ENCODE data around the gene TBC1D10A.

The TBC1D10A gene

DNA sequence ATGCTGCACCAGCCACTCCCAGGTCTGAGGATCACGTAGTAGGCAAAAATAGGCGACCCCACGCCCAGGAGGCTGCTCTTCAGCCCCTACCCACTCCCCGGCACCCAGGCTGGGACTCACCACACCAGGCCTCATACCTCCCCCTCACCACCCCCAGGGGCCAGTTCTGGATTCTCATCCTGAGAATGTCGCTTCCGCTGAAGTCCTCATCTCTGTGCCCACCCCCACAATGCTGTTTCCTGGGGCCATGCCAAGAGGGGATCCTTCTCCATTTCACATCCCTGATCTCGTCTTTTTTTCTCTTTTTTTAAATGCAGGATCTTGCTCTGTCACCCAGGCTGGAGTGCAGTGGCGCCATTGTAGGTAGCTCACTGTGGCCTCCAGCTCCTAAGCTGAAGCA is 58.4 kb downstream of the TBC1D10A start:
- no peaks in the 10 kb centered on the region for H3K9me3 ChIP-seq (ENCODE audit: control insufficient read depth in 1 of 2, low read length in 2 of 2)
- H3K4me1 ChIP-seq (ENCODE audit: control insufficient read depth in 1 of 2, insufficient read depth in 2 of 2, low read length in 2 of 2) = no peaks in the 10 kb centered on the region
- no peaks in the 10 kb centered on the region for H3K36me3 ChIP-seq (ENCODE audit: control insufficient read depth in 1 of 2, insufficient read depth in 2 of 2, low read length in 2 of 2)
- H3K27ac ChIP-seq (ENCODE audit: low read length) = no peak overlapping the region
- no peak overlapping the region for H3K4me3 ChIP-seq (ENCODE audit: low read depth in 1 of 2, low read length in 2 of 2)
- H3K27me3 ChIP-seq (ENCODE audit: low read depth, low read length) = no peaks in the 10 kb centered on the region

DNA sequence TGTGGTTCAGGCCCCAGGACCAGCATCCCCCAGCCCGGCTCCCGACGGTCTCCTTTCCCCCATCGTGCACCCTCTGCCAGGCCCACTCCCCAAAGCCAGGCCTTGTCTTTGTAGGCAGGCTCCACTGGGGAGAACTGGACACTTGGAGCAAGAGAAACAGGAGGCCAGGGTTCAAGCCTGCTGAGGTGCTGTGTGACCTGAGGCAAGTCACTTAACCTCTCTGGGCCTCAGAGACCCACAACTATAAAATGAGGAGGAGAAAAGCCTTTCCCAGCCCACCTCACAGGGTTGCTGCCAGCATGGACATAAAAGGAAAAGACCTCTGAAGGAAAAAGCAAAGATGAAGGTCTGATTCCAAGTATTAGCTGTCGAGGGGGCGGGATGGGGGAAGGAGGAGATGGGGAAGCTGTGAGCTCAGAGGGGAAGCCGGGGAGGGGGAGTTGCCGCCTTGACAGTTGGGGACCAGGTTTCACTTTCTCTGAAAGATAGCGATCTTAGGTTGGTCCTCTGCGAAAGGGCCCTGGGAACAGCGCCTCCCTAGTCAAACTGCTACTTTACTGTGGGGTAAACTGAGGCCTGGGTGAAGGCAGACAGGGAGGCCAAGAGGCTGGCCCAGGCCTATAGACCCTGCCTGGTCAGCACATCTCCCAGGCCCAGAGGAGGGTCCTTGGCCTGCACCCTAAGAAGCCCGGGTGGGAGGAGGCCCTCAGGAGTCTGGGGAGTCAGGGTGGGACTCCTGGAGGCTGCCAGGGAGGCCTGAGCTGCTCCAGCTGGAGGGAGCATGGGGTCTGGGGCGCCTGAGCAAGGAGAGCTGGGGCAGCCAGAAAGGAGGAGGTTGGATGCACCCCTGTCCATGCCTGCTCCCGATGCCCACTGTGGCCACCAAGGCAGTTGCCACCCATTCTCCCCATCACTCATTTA is 59.1 kb downstream of the TBC1D10A start:
- Histone ChIP-seq H3K27me3 (ENCODE audit: low read depth, low read length) (no peaks in the 10 kb centered on the region), H3K27ac (ENCODE audit: low read length) (peak overlapping the region; percentile 51), H3K4me3 (ENCODE audit: low read depth in 1 of 2, low read length in 2 of 2) (peak overlapping the region; percentile 31 to 37), H3K36me3 (ENCODE audit: control insufficient read depth in 1 of 2, insufficient read depth in 2 of 2, low read length in 2 of 2) (no peaks in the 10 kb centered on the region), H3K4me1 (ENCODE audit: control insufficient read depth in 1 of 2, insufficient read depth in 2 of 2, low read length in 2 of 2) (peaks cover 0 to 4% of the 10 kb centered on the region in 2 donors), H3K9me3 (ENCODE audit: control insufficient read depth in 1 of 2, low read length in 2 of 2) (no peaks in the 10 kb centered on the region)

DNA sequence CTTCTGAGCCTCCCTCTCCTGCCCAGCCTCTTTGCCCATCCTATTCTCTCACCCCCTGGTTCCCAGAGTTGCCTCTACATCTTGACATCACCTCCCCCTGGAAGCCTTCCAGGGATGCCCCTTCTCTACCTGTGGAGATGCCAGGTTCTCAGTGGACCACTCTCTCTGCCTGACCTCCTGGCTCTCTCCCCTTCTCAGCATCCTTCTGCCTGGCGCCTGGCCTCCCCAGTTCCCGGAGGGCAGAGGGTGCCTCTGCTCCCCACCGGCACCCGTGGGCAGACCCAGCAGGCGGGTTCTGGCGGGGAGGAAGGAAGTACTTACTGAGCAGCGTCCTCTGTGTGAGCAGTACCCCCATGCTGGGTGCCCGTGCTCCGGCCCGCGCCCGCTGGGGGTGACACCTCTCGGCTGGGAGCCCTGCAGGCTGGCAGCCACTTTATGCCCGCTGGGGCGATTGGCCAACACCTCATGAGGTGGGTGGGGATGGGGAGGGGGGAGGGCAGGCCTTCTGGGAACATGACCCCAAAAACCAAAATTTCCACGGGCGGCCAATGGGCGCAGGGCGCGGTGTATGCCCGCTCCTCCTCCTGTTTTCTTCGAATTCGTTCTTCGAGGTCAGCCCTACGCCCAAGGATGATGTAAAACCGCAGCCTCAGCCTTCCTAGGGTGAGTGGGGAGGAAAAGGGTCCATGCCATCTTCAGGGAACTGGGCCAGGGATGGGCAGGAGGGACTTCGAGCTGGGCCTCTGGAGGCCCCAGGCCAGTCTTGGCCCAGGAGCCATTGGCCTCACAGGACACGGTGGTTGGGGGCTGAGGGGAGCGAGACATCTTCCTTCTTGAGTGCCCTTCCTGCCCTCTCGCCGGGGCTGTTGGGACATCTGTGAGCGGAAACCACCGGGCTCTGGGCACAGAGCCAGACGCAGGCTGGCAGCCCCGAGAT is 60.0 kb downstream of the TBC1D10A start, which contains the start of gene OSM:
OSM (minus strand) TSS at position 407 of the 937 bp plus-strand sequence; CDS start at position 355, 52 bp downstream.
- peak within 1 kb of the TSS; percentile 50 to 53 for H3K4me3 ChIP-seq (ENCODE audit: low read depth in 1 of 2, low read length in 2 of 2)
- H3K9me3 ChIP-seq (ENCODE audit: control insufficient read depth in 1 of 2, low read length in 2 of 2) = no peaks in the 10 kb centered on the region
- peak within 1 kb of the TSS; percentile 56 for H3K27ac ChIP-seq (ENCODE audit: low read length)
- H3K36me3 ChIP-seq (ENCODE audit: control insufficient read depth in 1 of 2, insufficient read depth in 2 of 2, low read length in 2 of 2) = no peaks in the 10 kb centered on the region
- H3K4me1 ChIP-seq (ENCODE audit: control insufficient read depth in 1 of 2, insufficient read depth in 2 of 2, low read length in 2 of 2) = peaks cover 0 to 4% of the 10 kb centered on the region in 2 donors
- H3K27me3 ChIP-seq (ENCODE audit: low read depth, low read length) = no peaks in the 10 kb centered on the region

DNA sequence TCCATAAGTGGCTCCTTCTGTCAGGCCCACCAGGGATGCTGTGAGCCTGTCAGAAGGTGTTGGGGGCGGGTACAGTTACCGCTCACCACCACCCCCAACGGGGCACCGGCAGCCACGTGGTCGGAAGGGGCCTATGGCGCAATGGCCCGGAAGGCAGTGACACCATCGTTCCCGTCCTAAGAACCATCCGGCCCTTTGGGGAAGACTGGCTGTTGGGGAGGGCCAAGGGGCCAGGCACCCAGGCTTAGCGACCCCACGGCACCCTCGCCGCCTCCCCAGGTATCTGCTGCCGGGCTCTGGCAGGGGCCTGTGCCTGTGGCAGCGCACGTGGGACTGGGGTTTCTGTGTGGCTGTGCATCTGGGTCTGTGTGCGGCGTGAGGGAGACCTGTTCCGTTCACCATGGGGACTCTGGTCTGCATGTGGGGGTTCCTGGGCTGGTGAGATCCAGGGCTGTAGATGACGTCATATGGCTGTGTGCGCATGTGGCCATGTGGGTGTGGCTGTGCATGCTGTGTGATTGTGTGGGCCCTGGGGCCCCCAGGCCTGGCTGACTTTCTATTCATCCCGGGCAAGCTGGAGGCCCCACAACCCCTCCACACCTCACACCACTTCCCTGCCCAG is 60.8 kb downstream of the TBC1D10A start:
- Histone ChIP-seq H3K4me3 (ENCODE audit: low read depth in 1 of 2, low read length in 2 of 2) (peak overlapping the region; percentile 50 to 53), H3K36me3 (ENCODE audit: control insufficient read depth in 1 of 2, insufficient read depth in 2 of 2, low read length in 2 of 2) (no peaks in the 10 kb centered on the region), H3K9me3 (ENCODE audit: control insufficient read depth in 1 of 2, low read length in 2 of 2) (no peaks in the 10 kb centered on the region), H3K27ac (ENCODE audit: low read length) (peak overlapping the region; percentile 56), H3K27me3 (ENCODE audit: low read depth, low read length) (no peaks in the 10 kb centered on the region), H3K4me1 (ENCODE audit: control insufficient read depth in 1 of 2, insufficient read depth in 2 of 2, low read length in 2 of 2) (peaks cover 0 to 4% of the 10 kb centered on the region in 2 donors)

DNA sequence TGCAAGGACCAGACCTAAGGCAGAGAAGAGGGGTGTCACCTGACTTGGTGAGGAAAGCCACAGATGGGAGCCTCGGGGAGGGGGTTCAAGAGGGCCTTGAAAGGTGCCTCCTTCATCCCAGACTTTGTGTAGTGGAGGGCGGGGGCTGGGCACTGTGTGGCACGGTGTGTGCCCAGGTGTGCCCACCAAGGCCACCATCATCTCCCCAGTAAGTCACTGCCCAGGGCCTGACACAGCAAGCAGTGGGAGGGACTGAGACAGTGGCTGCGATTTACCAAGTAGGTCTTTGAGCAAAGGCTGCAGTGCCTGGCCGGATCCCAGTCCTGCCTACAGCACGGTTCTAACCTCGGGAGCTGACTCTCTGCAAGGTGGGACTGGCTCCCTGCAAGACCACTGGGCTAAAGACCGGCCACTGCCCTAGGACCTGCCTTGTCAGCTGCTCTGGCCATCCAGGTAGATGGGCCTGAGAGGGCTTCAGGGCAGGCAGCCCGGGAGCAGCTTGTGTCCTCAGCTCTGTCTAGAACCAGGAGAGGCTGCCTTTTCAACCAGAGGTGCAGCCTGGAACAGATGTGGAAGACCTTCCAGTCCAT is 61.5 kb downstream of the TBC1D10A start:
- Histone ChIP-seq H3K27me3 (ENCODE audit: low read depth, low read length) (no peaks in the 10 kb centered on the region), H3K4me1 (ENCODE audit: control insufficient read depth in 1 of 2, insufficient read depth in 2 of 2, low read length in 2 of 2) (peaks cover 0 to 4% of the 10 kb centered on the region in 2 donors), H3K36me3 (ENCODE audit: control insufficient read depth in 1 of 2, insufficient read depth in 2 of 2, low read length in 2 of 2) (no peaks in the 10 kb centered on the region), H3K4me3 (ENCODE audit: low read depth in 1 of 2, low read length in 2 of 2) (peak overlapping the region in 1 of 2 donors; percentile 53), H3K9me3 (ENCODE audit: control insufficient read depth in 1 of 2, low read length in 2 of 2) (no peaks in the 10 kb centered on the region), H3K27ac (ENCODE audit: low read length) (no peak overlapping the region)

DNA sequence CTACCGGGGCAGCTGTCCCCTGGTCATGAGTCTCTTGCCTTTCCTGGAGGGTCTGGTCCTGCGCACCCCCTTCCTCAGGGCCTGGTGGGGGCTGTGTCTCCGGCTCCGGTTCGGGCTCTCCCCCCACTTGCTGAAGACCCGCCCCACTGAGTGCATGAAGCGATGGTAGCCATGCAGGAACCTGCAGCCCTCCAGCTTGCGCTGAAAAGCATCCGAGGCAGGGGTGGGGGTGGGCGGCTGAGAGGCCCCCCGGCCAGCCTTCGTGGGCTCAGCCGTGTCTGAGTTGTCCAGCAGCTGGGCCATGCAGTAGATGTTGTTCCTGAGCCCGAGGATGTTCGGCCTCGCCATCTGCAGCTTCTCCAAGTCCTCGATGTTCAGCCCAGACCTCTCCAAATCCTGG is 62.9 kb downstream of the TBC1D10A start:
- Histone ChIP-seq H3K9me3 (ENCODE audit: control insufficient read depth in 1 of 2, low read length in 2 of 2) (no peaks in the 10 kb centered on the region), H3K4me3 (ENCODE audit: low read depth in 1 of 2, low read length in 2 of 2) (no peak overlapping the region), H3K36me3 (ENCODE audit: control insufficient read depth in 1 of 2, insufficient read depth in 2 of 2, low read length in 2 of 2) (no peaks in the 10 kb centered on the region), H3K27me3 (ENCODE audit: low read depth, low read length) (no peaks in the 10 kb centered on the region), H3K4me1 (ENCODE audit: control insufficient read depth in 1 of 2, insufficient read depth in 2 of 2, low read length in 2 of 2) (peaks cover 0 to 4% of the 10 kb centered on the region in 2 donors), H3K27ac (ENCODE audit: low read length) (no peak overlapping the region)

DNA sequence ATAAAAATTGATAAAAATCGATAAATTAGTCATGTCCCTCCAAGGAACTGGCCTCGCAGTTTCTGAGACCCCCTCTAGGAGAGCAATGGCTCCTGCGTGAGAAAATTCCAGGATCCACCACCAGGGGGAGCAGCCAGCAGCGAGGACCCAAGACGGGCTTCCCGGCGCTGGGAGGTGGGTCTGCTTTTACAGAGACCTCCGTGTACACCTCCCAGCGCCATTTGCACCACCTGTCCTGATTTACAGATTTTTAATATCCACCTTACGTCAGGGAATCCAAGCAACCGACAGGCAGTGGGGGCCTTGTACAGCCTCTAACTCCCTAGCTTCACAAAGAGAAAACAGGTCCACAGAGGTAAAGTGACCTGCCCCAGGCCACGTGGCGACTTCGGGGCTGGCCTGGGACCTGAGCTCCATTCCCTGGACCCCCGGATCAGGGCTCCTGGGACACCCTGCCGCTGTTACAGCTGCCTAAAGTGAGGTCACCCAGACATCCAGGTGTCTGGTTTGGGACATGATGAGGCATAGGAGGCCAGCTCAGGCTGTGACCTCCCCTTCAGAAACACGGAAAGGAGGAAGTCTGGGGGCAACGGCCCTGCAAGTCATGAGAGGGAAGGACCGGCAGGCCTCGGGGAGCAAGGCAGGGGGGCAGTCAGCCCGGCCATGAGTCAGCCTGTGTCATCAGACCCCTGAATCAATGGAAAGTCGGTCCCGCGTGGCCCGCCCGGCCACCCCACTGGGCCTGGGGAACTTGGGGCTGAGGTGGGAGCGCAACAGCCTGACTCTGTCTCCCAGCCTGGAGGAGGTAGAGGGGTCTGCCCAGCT is 63.6 kb downstream of the TBC1D10A start:
- H3K4me3 ChIP-seq (ENCODE audit: low read depth in 1 of 2, low read length in 2 of 2) = peak overlapping the region; percentile 27 to 37
- H3K4me1 ChIP-seq (ENCODE audit: control insufficient read depth in 1 of 2, insufficient read depth in 2 of 2, low read length in 2 of 2) = peaks cover 0 to 4% of the 10 kb centered on the region in 2 donors
- no peak overlapping the region for H3K27ac ChIP-seq (ENCODE audit: low read length)
- H3K27me3 ChIP-seq (ENCODE audit: low read depth, low read length) = no peaks in the 10 kb centered on the region
- H3K9me3 ChIP-seq (ENCODE audit: control insufficient read depth in 1 of 2, low read length in 2 of 2) = no peaks in the 10 kb centered on the region
- H3K36me3 ChIP-seq (ENCODE audit: control insufficient read depth in 1 of 2, insufficient read depth in 2 of 2, low read length in 2 of 2) = no peaks in the 10 kb centered on the region

DNA sequence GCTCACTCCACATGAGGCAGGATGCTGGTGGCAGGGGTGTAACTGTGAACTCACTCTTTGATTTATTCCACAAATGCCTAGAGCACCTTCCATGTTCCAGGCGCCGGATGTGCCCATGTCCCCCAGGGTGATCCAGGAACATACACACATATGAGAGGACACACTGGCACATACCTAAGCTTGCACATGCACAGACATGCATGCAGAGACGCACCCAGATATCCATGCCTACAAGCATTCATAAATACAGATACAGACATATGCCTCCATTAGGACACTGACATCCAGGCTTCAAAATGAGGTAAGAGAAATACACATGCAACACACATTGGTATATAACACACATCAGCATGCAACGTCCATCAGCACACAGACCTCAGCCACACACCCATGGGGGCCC is 64.6 kb downstream of the TBC1D10A start:
- peaks cover 0 to 4% of the 10 kb centered on the region in 2 donors for H3K4me1 ChIP-seq (ENCODE audit: control insufficient read depth in 1 of 2, insufficient read depth in 2 of 2, low read length in 2 of 2)
- no peaks in the 10 kb centered on the region for H3K27me3 ChIP-seq (ENCODE audit: low read depth, low read length)
- H3K27ac ChIP-seq (ENCODE audit: low read length) = no peak overlapping the region
- H3K4me3 ChIP-seq (ENCODE audit: low read depth in 1 of 2, low read length in 2 of 2) = no peak overlapping the region
- no peaks in the 10 kb centered on the region for H3K9me3 ChIP-seq (ENCODE audit: control insufficient read depth in 1 of 2, low read length in 2 of 2)
- no peaks in the 10 kb centered on the region for H3K36me3 ChIP-seq (ENCODE audit: control insufficient read depth in 1 of 2, insufficient read depth in 2 of 2, low read length in 2 of 2)

DNA sequence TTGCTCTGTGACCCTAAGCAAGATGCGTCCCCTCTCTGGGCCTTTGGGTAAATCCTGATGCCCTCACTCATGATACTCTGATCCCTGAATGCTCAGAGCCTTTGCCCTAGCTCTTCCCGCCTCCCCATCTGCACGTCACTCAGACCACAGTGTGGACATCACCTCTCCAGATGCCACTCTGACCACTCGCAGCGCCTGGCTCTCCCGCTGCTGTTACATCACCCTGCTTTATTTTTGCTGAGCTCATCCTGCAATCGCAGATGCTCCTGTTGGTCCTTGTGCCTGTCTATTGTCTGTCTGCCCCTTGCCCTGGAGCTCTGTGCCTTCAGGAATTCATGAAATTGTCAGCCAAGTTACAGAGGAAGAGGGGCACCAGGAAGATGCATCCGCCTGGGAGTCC is 65.6 kb downstream of the TBC1D10A start:
- Histone ChIP-seq H3K9me3 (ENCODE audit: control insufficient read depth in 1 of 2, low read length in 2 of 2) (no peaks in the 10 kb centered on the region), H3K27me3 (ENCODE audit: low read depth, low read length) (no peaks in the 10 kb centered on the region), H3K4me3 (ENCODE audit: low read depth in 1 of 2, low read length in 2 of 2) (no peak overlapping the region), H3K36me3 (ENCODE audit: control insufficient read depth in 1 of 2, insufficient read depth in 2 of 2, low read length in 2 of 2) (no peaks in the 10 kb centered on the region), H3K4me1 (ENCODE audit: control insufficient read depth in 1 of 2, insufficient read depth in 2 of 2, low read length in 2 of 2) (peaks cover 0 to 9% of the 10 kb centered on the region in 2 donors), H3K27ac (ENCODE audit: low read length) (no peak overlapping the region)

DNA sequence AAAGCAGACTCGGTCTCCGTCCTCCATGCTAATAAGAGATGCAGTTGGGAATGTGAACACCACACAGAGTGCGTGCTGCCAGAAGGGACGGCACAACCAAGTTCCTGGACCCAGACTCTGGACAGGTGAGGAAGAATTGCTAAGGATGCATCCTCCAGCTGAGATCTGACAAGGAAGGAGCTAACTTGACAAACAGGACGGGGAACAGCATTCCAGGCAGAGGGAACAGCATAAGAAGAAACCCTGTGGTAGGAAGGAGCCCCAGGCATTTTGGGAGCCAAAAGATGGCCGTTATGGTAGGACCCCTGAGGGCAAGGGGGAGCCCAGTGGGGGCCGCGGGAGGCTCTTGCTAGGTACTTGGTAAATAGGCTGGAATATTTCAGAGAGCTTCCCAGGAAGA is 66.1 kb downstream of the TBC1D10A start:
- Histone ChIP-seq H3K27ac (ENCODE audit: low read length) (no peak overlapping the region), H3K9me3 (ENCODE audit: control insufficient read depth in 1 of 2, low read length in 2 of 2) (no peaks in the 10 kb centered on the region), H3K4me3 (ENCODE audit: low read depth in 1 of 2, low read length in 2 of 2) (no peak overlapping the region), H3K36me3 (ENCODE audit: control insufficient read depth in 1 of 2, insufficient read depth in 2 of 2, low read length in 2 of 2) (no peaks in the 10 kb centered on the region), H3K27me3 (ENCODE audit: low read depth, low read length) (no peaks in the 10 kb centered on the region), H3K4me1 (ENCODE audit: control insufficient read depth in 1 of 2, insufficient read depth in 2 of 2, low read length in 2 of 2) (peaks cover 0 to 13% of the 10 kb centered on the region in 2 donors)

Measured in muscle layer of duodenum (tissue), 2 donors.